Measurements from ENCODE around the gene ERC2.
A peak's percentile ranks its signal among the peaks of the same experiment; 100 is the strongest.

Gene ERC2

GRCh38 chr3:55655544-55655943 is 812.7 kb downstream of the ERC2 start:
- no peaks in the 10 kb centered on the region for H3K27me3 ChIP-seq (ENCODE audit: control insufficient read depth, insufficient read depth, low read length)
- no peaks in the 10 kb centered on the region for H3K36me3 ChIP-seq (ENCODE audit: control insufficient read depth, insufficient read depth, low read length)
- H3K4me1 ChIP-seq (ENCODE audit: control insufficient read depth, insufficient read depth, low read length), result peaks cover 19% of the 10 kb centered on the region
- no peak overlapping the region for H3K27ac ChIP-seq (ENCODE audit: low read depth, low read length)
- H3K9me3 ChIP-seq (ENCODE audit: control insufficient read depth, insufficient read depth, low read length), result no peaks in the 10 kb centered on the region
- H3K4me3 ChIP-seq (ENCODE audit: low read depth, low read length), result no peak overlapping the region
- no peak overlapping the region for H3K9ac ChIP-seq (ENCODE audit: low read depth, low read length)

- H3K27me3 ChIP-seq (ENCODE audit: control insufficient read depth, insufficient read depth, low read length), result 0 out of 2 replicates have a peak, but pooled peaks cover 4% of the 10 kb centered on the region
- peaks cover 28% of the 10 kb centered on the region for H3K4me1 ChIP-seq (ENCODE audit: control insufficient read depth, insufficient read depth, low read length)
- H3K9me3 ChIP-seq (ENCODE audit: control insufficient read depth, insufficient read depth, low read length), result no peaks in the 10 kb centered on the region
- H3K27ac ChIP-seq (ENCODE audit: low read depth, low read length), result no peak overlapping the region
- no peak overlapping the region for H3K4me3 ChIP-seq (ENCODE audit: low read depth, low read length)
- H3K9ac ChIP-seq (ENCODE audit: low read depth, low read length), result no peak overlapping the region
- H3K36me3 ChIP-seq (ENCODE audit: control insufficient read depth, insufficient read depth, low read length), result no peaks in the 10 kb centered on the region
Observed at GRCh38 chr3:55654123-55654760, 814.0 kb downstream of the ERC2 start.

- no peak overlapping the region for H3K9ac ChIP-seq (ENCODE audit: low read depth, low read length)
- 0 out of 2 replicates have a peak, but pooled peaks cover 4% of the 10 kb centered on the region for H3K27me3 ChIP-seq (ENCODE audit: control insufficient read depth, insufficient read depth, low read length)
- H3K4me1 ChIP-seq (ENCODE audit: control insufficient read depth, insufficient read depth, low read length), result peaks cover 47% of the 10 kb centered on the region
- no peaks in the 10 kb centered on the region for H3K9me3 ChIP-seq (ENCODE audit: control insufficient read depth, insufficient read depth, low read length)
- no peak overlapping the region for H3K27ac ChIP-seq (ENCODE audit: low read depth, low read length)
- H3K4me3 ChIP-seq (ENCODE audit: low read depth, low read length), result no peak overlapping the region
- H3K36me3 ChIP-seq (ENCODE audit: control insufficient read depth, insufficient read depth, low read length), result no peaks in the 10 kb centered on the region
Observed at GRCh38 chr3:55651011-55651410, 817.3 kb downstream of the ERC2 start.

- no peaks in the 10 kb centered on the region for H3K36me3 ChIP-seq (ENCODE audit: control insufficient read depth, insufficient read depth, low read length)
- H3K27me3 ChIP-seq (ENCODE audit: control insufficient read depth, insufficient read depth, low read length), result 0 out of 2 replicates have a peak, but pooled peaks cover 4% of the 10 kb centered on the region
- no peak overlapping the region for H3K4me3 ChIP-seq (ENCODE audit: low read depth, low read length)
- H3K9me3 ChIP-seq (ENCODE audit: control insufficient read depth, insufficient read depth, low read length), result no peaks in the 10 kb centered on the region
- H3K27ac ChIP-seq (ENCODE audit: low read depth, low read length), result no peak overlapping the region
- H3K4me1 ChIP-seq (ENCODE audit: control insufficient read depth, insufficient read depth, low read length), result peaks cover 55% of the 10 kb centered on the region
- H3K9ac ChIP-seq (ENCODE audit: low read depth, low read length), result no peak overlapping the region
Observed at GRCh38 chr3:55650011-55650410, 818.3 kb downstream of the ERC2 start.

- Histone ChIP-seq H3K36me3 (ENCODE audit: control insufficient read depth, insufficient read depth, low read length) (no peaks in the 10 kb centered on the region), H3K4me3 (ENCODE audit: low read depth, low read length) (no peak overlapping the region)
Observed at GRCh38 chr3:55649554-55649953, 818.7 kb downstream of the ERC2 start.

GRCh38 chr3:55648591-55649318 is 819.5 kb downstream of the ERC2 start:
- Histone ChIP-seq H3K9ac (ENCODE audit: low read depth, low read length) (no peak overlapping the region), H3K27ac (ENCODE audit: low read depth, low read length) (peak overlapping the region; percentile 70), H3K4me3 (ENCODE audit: low read depth, low read length) (0 out of 2 replicates have a peak overlapping the region, but pooled peaks have one; percentile 6)

More at GRCh38 chr3:55649554-55649953, 818.7 kb downstream of the ERC2 start:
- Histone ChIP-seq H3K27ac (ENCODE audit: low read depth, low read length) (no peak overlapping the region), H3K9ac (ENCODE audit: low read depth, low read length) (no peak overlapping the region), H3K27me3 (ENCODE audit: control insufficient read depth, insufficient read depth, low read length) (0 out of 2 replicates have a peak, but pooled peaks cover 4% of the 10 kb centered on the region), H3K9me3 (ENCODE audit: control insufficient read depth, insufficient read depth, low read length) (no peaks in the 10 kb centered on the region), H3K4me1 (ENCODE audit: control insufficient read depth, insufficient read depth, low read length) (peaks cover 55% of the 10 kb centered on the region)

GRCh38 chr3:55647670-55648069 is 820.6 kb downstream of the ERC2 start:
- Histone ChIP-seq H3K27me3 (ENCODE audit: control insufficient read depth, insufficient read depth, low read length) (0 out of 2 replicates have a peak, but pooled peaks cover 4% of the 10 kb centered on the region), H3K4me3 (ENCODE audit: low read depth, low read length) (no peak overlapping the region), H3K4me1 (ENCODE audit: control insufficient read depth, insufficient read depth, low read length) (peaks cover 55% of the 10 kb centered on the region), H3K36me3 (ENCODE audit: control insufficient read depth, insufficient read depth, low read length) (no peaks in the 10 kb centered on the region), H3K9ac (ENCODE audit: low read depth, low read length) (no peak overlapping the region), H3K9me3 (ENCODE audit: control insufficient read depth, insufficient read depth, low read length) (no peaks in the 10 kb centered on the region), H3K27ac (ENCODE audit: low read depth, low read length) (no peak overlapping the region)

More at GRCh38 chr3:55648591-55649318, 819.5 kb downstream of the ERC2 start:
- Histone ChIP-seq H3K27me3 (ENCODE audit: control insufficient read depth, insufficient read depth, low read length) (0 out of 2 replicates have a peak, but pooled peaks cover 4% of the 10 kb centered on the region), H3K36me3 (ENCODE audit: control insufficient read depth, insufficient read depth, low read length) (no peaks in the 10 kb centered on the region), H3K4me1 (ENCODE audit: control insufficient read depth, insufficient read depth, low read length) (peaks cover 55% of the 10 kb centered on the region), H3K9me3 (ENCODE audit: control insufficient read depth, insufficient read depth, low read length) (no peaks in the 10 kb centered on the region)

GRCh38 chr3:55647063-55647462 is 821.2 kb downstream of the ERC2 start:
- Histone ChIP-seq H3K27me3 (ENCODE audit: control insufficient read depth, insufficient read depth, low read length) (0 out of 2 replicates have a peak, but pooled peaks cover 4% of the 10 kb centered on the region), H3K9me3 (ENCODE audit: control insufficient read depth, insufficient read depth, low read length) (no peaks in the 10 kb centered on the region), H3K36me3 (ENCODE audit: control insufficient read depth, insufficient read depth, low read length) (no peaks in the 10 kb centered on the region), H3K4me1 (ENCODE audit: control insufficient read depth, insufficient read depth, low read length) (peaks cover 53% of the 10 kb centered on the region), H3K4me3 (ENCODE audit: low read depth, low read length) (no peak overlapping the region), H3K9ac (ENCODE audit: low read depth, low read length) (no peak overlapping the region), H3K27ac (ENCODE audit: low read depth, low read length) (no peak overlapping the region)

GRCh38 chr3:55646121-55646520 is 822.1 kb downstream of the ERC2 start:
- Histone ChIP-seq H3K4me1 (ENCODE audit: control insufficient read depth, insufficient read depth, low read length) (peaks cover 50% of the 10 kb centered on the region), H3K4me3 (ENCODE audit: low read depth, low read length) (no peak overlapping the region), H3K9me3 (ENCODE audit: control insufficient read depth, insufficient read depth, low read length) (no peaks in the 10 kb centered on the region), H3K27ac (ENCODE audit: low read depth, low read length) (no peak overlapping the region), H3K9ac (ENCODE audit: low read depth, low read length) (no peak overlapping the region), H3K36me3 (ENCODE audit: control insufficient read depth, insufficient read depth, low read length) (no peaks in the 10 kb centered on the region), H3K27me3 (ENCODE audit: control insufficient read depth, insufficient read depth, low read length) (0 out of 2 replicates have a peak, but pooled peaks cover 4% of the 10 kb centered on the region)

- no peak overlapping the region for H3K9ac ChIP-seq (ENCODE audit: low read depth, low read length)
- H3K9me3 ChIP-seq (ENCODE audit: control insufficient read depth, insufficient read depth, low read length), result no peaks in the 10 kb centered on the region
- 0 out of 2 replicates have a peak, but pooled peaks cover 4% of the 10 kb centered on the region for H3K27me3 ChIP-seq (ENCODE audit: control insufficient read depth, insufficient read depth, low read length)
- no peaks in the 10 kb centered on the region for H3K36me3 ChIP-seq (ENCODE audit: control insufficient read depth, insufficient read depth, low read length)
- peaks cover 48% of the 10 kb centered on the region for H3K4me1 ChIP-seq (ENCODE audit: control insufficient read depth, insufficient read depth, low read length)
- no peak overlapping the region for H3K4me3 ChIP-seq (ENCODE audit: low read depth, low read length)
- no peak overlapping the region for H3K27ac ChIP-seq (ENCODE audit: low read depth, low read length)
Observed at GRCh38 chr3:55645422-55645821, 822.8 kb downstream of the ERC2 start.

- peaks cover 41% of the 10 kb centered on the region for H3K4me1 ChIP-seq (ENCODE audit: control insufficient read depth, insufficient read depth, low read length)
- H3K36me3 ChIP-seq (ENCODE audit: control insufficient read depth, insufficient read depth, low read length), result no peaks in the 10 kb centered on the region
- no peak overlapping the region for H3K9ac ChIP-seq (ENCODE audit: low read depth, low read length)
- no peak overlapping the region for H3K4me3 ChIP-seq (ENCODE audit: low read depth, low read length)
- H3K27me3 ChIP-seq (ENCODE audit: control insufficient read depth, insufficient read depth, low read length), result no peaks in the 10 kb centered on the region
- no peak overlapping the region for H3K27ac ChIP-seq (ENCODE audit: low read depth, low read length)
- no peaks in the 10 kb centered on the region for H3K9me3 ChIP-seq (ENCODE audit: control insufficient read depth, insufficient read depth, low read length)
Observed at GRCh38 chr3:55643283-55643682, 825.0 kb downstream of the ERC2 start.

Measured in HUES48 (cell line).